Adrenal gland (tissue), 5 donors: ENCODE measurements around the gene LUC7L3.

Source experiments
- POLR2A ChIP-seq, 2 donors: fragments of 450-650 bp; IDR thresholded peaks; one replicate each; pipeline ENCODE4 v1.6.1; 2017; ENCODE audit warnings: antibody characterized with exemption in 2 of 2, mild to moderate bottlenecking in 2 of 2, moderate library complexity in 1 of 2
- TF ChIP-seq, protein P1 (sequence below), 6 experiments: fragments of 450-650 bp in 4 of 6; fragments of 200-600 bp in 2 of 6; sonication (generic) in 1 of 6; IDR thresholded peaks; 1 replicate in 5 of 6; 2 replicates in 1 of 6; pipeline versions ENCODE4 v1.5.1 to v1.8.0; 2016 to 2021; ENCODE audit warnings: antibody characterized with exemption in 6 of 6, mild to moderate bottlenecking in 2 of 6, moderate library complexity in 1 of 6
- donor health status: DM: no; HTN: no; CAD: no.

- no peak for TF ChIP-seq POLR2A (IDR thresholded peaks at IDR 0.05)
- TF ChIP-seq, protein P1, sequence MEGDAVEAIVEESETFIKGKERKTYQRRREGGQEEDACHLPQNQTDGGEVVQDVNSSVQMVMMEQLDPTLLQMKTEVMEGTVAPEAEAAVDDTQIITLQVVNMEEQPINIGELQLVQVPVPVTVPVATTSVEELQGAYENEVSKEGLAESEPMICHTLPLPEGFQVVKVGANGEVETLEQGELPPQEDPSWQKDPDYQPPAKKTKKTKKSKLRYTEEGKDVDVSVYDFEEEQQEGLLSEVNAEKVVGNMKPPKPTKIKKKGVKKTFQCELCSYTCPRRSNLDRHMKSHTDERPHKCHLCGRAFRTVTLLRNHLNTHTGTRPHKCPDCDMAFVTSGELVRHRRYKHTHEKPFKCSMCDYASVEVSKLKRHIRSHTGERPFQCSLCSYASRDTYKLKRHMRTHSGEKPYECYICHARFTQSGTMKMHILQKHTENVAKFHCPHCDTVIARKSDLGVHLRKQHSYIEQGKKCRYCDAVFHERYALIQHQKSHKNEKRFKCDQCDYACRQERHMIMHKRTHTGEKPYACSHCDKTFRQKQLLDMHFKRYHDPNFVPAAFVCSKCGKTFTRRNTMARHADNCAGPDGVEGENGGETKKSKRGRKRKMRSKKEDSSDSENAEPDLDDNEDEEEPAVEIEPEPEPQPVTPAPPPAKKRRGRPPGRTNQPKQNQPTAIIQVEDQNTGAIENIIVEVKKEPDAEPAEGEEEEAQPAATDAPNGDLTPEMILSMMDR (IDR thresholded peaks at IDR 0.05) = no peak
Measured at GRCh38 chr17:50703162-50703561, 16.2 kb upstream of the LUC7L3 start.
